ENCODE results near the gene LAS1L.
"Not testable (repeated sequence)": the region's sequence is repeated elsewhere in the genome, so short reads cannot be mapped to it uniquely, and the experiment has no call there.

The LAS1L gene

DNA sequence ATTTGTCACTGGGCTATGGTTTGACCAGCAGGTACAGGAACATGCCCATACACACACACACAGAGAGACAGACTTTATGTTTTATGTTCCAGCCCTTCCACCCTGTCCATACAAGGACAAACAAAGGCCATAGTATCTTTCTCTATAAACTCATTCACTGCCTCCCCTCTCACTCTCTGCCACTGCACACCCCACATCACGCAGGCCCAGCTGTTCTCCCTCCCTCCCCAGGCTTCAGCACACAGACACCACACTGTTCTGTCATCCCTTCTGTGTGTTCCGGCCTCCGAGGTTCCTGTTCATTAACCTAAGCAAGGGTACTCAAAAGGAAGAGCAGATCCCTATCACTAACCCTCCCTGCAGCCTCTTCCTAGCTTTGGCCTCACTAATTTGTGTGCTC is 17.8 kb downstream of the LAS1L start:
- no peak for DNase-seq

GRCh38 chrX:65513610-65514009 is 21.0 kb downstream of the LAS1L start:
- DNase-seq, result no peak

- no peak for DNase-seq
These were observed 25.2 kb downstream of the LAS1L start for GRCh38 chrX:65509400-65509799.

DNA sequence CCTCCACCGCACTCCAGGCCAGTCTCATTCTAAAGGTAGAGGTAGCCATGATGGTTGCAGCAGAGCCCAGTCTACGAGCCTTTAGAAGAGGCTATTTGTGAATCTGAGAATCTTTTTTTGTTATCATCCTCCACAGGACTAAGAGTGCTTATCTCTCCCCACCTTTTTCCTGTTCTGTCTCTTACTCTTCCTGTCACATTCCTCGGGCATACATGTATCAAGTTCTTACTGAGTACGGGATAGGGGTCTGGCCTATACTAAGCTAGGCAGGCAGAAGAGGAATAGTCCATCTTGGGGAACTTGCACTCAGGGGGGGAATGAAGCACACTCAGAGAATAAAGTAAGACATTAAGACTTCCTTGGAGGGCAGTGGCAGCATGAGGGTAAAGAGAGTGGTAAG is 25.7 kb downstream of the LAS1L start:
- no peak for DNase-seq

DNA sequence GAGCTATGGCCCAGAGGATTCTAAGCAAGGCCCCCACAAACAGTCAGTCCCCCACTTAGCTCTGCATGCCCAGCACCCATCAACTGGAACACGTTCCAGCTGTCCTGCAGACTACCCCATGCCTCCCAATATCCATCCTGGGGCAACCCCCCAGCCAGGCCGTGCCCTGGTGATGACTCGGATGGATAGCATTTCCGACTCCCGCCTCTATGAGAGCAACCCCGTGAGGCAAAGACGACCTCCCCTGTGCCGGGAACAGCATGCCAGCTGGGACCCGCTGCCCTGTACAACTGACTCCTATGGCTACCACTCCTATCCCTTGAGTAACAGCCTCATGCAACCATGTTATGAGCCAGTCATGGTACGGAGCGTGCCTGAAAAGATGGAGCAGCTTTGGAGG is 32.0 kb downstream of the LAS1L start:
- DNase-seq, result no peak

GRCh38 chrX:65493431-65493830 is 41.2 kb downstream of the LAS1L start:
- no peak for DNase-seq

GRCh38 chrX:65491620-65492019 is 43.0 kb downstream of the LAS1L start:
- no peak for DNase-seq

- DNase-seq, result no peak
These were observed 46.1 kb downstream of the LAS1L start for GRCh38 chrX:65488495-65488894.

GRCh38 chrX:65480960-65481359 is 53.6 kb downstream of the LAS1L start:
- DNase-seq, result no peak

DNA sequence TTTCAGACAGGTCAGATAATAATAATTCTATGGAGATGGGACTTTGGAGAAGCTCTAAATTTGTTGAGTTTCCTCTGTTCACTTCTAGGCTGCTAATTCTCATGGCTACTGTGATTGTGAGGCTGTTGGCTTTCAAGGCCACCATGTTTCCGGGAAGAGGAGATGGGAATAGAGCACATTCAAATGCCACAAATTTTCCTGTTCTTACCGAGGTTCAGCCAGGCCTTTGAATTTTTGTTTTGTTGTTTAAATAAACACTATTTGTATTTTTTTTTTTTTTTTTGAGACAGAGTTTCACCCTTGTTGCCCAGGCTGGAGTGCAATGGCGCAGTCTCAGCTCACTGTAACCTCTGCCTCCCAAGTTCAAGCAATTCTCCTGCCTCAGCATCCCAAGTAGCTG is 55.5 kb downstream of the LAS1L start:
- DNase-seq, result not testable (repeated sequence)

- DNase-seq, result no peak
These were observed 58.0 kb downstream of the LAS1L start for GRCh38 chrX:65476564-65476963.

GRCh38 chrX:65463550-65463949 is 71.0 kb downstream of the LAS1L start:
- DNase-seq, result no peak
